Measurements from ENCODE around the gene IQCF2. TPM values are rescaled to one million over a fixed set of nuclear protein-coding genes. Genes with fewer than 3 reads are reported as not detected.

The IQCF2 gene
- total and polyA plus RNA-seq, 2 of the 13 experiments (the other 11 are each of a cell fraction or from before 2014, with no cell fraction given) = not detected

DNA sequence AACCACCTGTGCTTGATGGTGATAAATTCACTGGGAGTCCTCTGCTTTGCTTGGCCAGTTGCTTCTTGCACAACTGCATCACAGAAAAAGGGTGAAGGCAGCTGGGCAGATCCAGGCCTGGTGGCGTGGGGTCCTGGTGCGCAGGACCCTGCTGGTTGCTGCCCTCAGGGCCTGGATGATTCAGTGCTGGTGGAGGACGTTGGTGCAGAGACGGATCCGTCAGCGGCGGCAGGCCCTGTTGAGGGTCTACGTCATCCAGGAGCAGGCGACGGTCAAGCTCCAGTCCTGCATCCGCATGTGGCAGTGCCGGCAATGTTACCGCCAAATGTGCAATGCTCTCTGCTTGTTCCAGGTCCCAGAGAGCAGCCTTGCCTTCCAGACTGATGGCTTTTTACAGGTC is 31.1 kb upstream of the IQCF2 start:
- ChIA-PET CTCF (ENCODE audit: low intra/inter-chr PET ratio, low total read pairs) (no interaction called here), POLR2A (no interaction called here)
- ATAC-seq = no peak
- FAIRE-seq = no peak
- Histone ChIP-seq H3K27ac (ENCODE audit: extremely low read length, insufficient read depth, low read length) (no peak overlapping the region), H3K4me3 (replicated peaks in 1 of 3; ENCODE audit: insufficient read depth in 1 of 3, low read depth in 2 of 3, low read length in 3 of 3) (no peak overlapping the region), H3K9me3 (ENCODE audit: low read length) (peaks cover 5% of the 10 kb centered on the region; the same call in 1 of the 2 replicates), H3K4me2 (ENCODE audit: low read depth, low read length) (no peak overlapping the region), H2AFZ (ENCODE audit: low read length) (no peak overlapping the region), H3K36me3 (replicated peaks in 1 of 2; ENCODE audit: control insufficient read depth in 1 of 2, insufficient read depth in 2 of 2, low read length in 2 of 2) (no peaks in the 10 kb centered on the region), H3K4me1 (ENCODE audit: insufficient read depth, low read length) (no peaks in the 10 kb centered on the region), H3K9ac (ENCODE audit: insufficient read depth, low read depth, low read length) (no peak overlapping the region), H3K79me2 (ENCODE audit: insufficient read depth, low read length) (no peaks in the 10 kb centered on the region), H3K27me3 (ENCODE audit: control insufficient read depth in 1 of 2, insufficient read depth in 2 of 2, low read length in 2 of 2) (no peaks in the 10 kb centered on the region), H4K20me1 (ENCODE audit: insufficient read depth, low read length) (no peaks in the 10 kb centered on the region)
- TF ChIP-seq PHF5A (CRISPR knock-in tag; IDR thresholded peaks at IDR 0.05; ENCODE audit: low read depth, unreplicated experiment) (no peak), GPN1 (CRISPR knock-in tag; IDR thresholded peaks at IDR 0.05; ENCODE audit: borderline replicate concordance) (no peak)
- WGBS (ENCODE audit: low lambda C conversion rate) = no CpG with 5 or more reads among the region's 13 CpGs
- in situ Hi-C loops (cut with HindIII; ENCODE audit: extremely low pct_ligation_motif_present, low pct_unique_long_range_greater_than_20kb) (no loop called here), intact Hi-C loops (cut with micrococcal nuclease; ENCODE audit: unreplicated experiment) (no loop called here)
- BruUV-seq (replicated peaks) = no TSS peak
- no peak for DNase-seq (ENCODE audit: low spot score)

DNA sequence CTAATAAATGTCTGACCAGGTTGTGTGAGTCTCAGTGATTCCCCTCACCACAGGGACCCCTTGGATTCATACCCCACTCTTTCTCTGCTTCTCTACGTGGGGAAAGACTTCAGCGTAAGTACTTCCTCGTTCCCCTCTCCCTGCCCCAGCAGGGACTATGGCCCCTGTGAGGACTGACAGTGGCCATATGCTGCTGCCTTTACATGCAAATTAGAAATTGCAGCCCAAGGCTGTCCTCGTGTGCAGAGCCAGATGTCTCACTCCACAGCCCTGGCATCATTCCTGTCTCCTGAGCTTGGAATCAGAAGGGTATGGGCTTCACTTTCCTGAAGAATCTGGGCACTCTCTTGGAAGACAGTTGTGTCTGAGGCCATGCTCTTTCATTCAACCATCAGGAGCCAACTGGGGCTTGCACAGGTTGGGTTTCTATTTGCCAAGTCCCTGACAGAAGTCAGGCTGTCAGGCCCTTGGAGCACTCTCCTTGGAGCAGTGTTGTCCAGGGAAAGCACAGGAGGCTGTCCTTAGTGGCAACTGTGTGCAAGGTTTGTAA is 30.5 kb upstream of the IQCF2 start:
- Histone ChIP-seq H3K9ac (ENCODE audit: insufficient read depth, low read depth, low read length) (no peak overlapping the region), H3K4me1 (ENCODE audit: insufficient read depth, low read length) (no peaks in the 10 kb centered on the region), H3K79me2 (ENCODE audit: insufficient read depth, low read length) (no peaks in the 10 kb centered on the region), H3K27ac (ENCODE audit: extremely low read length, insufficient read depth, low read length) (no peak overlapping the region), H3K4me2 (ENCODE audit: low read depth, low read length) (no peak overlapping the region), H2AFZ (ENCODE audit: low read length) (no peak overlapping the region), H3K36me3 (replicated peaks in 1 of 2; ENCODE audit: control insufficient read depth in 1 of 2, insufficient read depth in 2 of 2, low read length in 2 of 2) (no peaks in the 10 kb centered on the region), H3K4me3 (replicated peaks in 1 of 3; ENCODE audit: insufficient read depth in 1 of 3, low read depth in 2 of 3, low read length in 3 of 3) (no peak overlapping the region), H3K27me3 (ENCODE audit: control insufficient read depth in 1 of 2, insufficient read depth in 2 of 2, low read length in 2 of 2) (no peaks in the 10 kb centered on the region), H4K20me1 (ENCODE audit: insufficient read depth, low read length) (no peaks in the 10 kb centered on the region), H3K9me3 (ENCODE audit: low read length) (peaks cover 5% of the 10 kb centered on the region; the same call in 1 of the 2 replicates)
- no peak for FAIRE-seq
- CTCF ChIA-PET (ENCODE audit: low intra/inter-chr PET ratio, low total read pairs) = no interaction called here
- POLR2A ChIA-PET = no interaction called here
- ATAC-seq = no peak
- intact Hi-C loops (cut with micrococcal nuclease; ENCODE audit: unreplicated experiment) (no loop called here), in situ Hi-C loops (cut with HindIII; ENCODE audit: extremely low pct_ligation_motif_present, low pct_unique_long_range_greater_than_20kb) (no loop called here)
- 5% methylated on average over 3 of the region's 4 CpGs for WGBS (ENCODE audit: low lambda C conversion rate)
- DNase-seq (ENCODE audit: low spot score) = no peak
- BruUV-seq (replicated peaks) = no TSS peak
- TF ChIP-seq, protein P1, sequence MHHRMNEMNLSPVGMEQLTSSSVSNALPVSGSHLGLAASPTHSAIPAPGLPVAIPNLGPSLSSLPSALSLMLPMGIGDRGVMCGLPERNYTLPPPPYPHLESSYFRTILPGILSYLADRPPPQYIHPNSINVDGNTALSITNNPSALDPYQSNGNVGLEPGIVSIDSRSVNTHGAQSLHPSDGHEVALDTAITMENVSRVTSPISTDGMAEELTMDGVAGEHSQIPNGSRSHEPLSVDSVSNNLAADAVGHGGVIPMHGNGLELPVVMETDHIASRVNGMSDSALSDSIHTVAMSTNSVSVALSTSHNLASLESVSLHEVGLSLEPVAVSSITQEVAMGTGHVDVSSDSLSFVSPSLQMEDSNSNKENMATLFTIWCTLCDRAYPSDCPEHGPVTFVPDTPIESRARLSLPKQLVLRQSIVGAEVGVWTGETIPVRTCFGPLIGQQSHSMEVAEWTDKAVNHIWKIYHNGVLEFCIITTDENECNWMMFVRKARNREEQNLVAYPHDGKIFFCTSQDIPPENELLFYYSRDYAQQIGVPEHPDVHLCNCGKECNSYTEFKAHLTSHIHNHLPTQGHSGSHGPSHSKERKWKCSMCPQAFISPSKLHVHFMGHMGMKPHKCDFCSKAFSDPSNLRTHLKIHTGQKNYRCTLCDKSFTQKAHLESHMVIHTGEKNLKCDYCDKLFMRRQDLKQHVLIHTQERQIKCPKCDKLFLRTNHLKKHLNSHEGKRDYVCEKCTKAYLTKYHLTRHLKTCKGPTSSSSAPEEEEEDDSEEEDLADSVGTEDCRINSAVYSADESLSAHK (CRISPR knock-in tag; IDR thresholded peaks at IDR 0.05; ENCODE audit: borderline replicate concordance) = no peak
- TF ChIP-seq MAFG (CRISPR knock-in tag; IDR thresholded peaks at IDR 0.05) = no peak
- TF ChIP-seq, protein P2, sequence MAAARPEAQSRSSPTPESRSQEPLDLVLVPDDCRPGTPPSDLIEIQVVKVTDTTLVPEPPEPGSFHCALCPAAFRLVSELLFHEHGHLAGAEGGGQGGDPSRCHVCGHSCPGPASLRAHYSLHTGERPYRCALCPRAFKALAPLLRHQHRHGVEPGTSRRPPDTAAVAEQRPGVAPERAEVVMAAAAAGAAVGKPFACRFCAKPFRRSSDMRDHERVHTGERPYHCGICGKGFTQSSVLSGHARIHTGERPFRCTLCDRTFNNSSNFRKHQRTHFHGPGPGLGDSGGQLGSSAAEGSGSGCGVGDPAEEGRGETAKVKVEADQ (CRISPR knock-in tag; IDR thresholded peaks at IDR 0.05; ENCODE audit: borderline replicate concordance) = no peak
- no peak for TF ChIP-seq ZNF335 (CRISPR knock-in tag; IDR thresholded peaks at IDR 0.05)
- TF ChIP-seq, protein P3, sequence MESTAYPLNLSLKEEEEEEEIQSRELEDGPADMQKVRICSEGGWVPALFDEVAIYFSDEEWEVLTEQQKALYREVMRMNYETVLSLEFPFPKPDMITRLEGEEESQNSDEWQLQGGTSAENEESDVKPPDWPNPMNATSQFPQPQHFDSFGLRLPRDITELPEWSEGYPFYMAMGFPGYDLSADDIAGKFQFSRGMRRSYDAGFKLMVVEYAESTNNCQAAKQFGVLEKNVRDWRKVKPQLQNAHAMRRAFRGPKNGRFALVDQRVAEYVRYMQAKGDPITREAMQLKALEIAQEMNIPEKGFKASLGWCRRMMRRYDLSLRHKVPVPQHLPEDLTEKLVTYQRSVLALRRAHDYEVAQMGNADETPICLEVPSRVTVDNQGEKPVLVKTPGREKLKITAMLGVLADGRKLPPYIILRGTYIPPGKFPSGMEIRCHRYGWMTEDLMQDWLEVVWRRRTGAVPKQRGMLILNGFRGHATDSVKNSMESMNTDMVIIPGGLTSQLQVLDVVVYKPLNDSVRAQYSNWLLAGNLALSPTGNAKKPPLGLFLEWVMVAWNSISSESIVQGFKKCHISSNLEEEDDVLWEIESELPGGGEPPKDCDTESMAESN (CRISPR knock-in tag; conservative IDR thresholded peaks at IDR 0.05) = no peak
- no peak for TF ChIP-seq ZBTB7A (CRISPR knock-in tag; IDR thresholded peaks at IDR 0.05)
- TF ChIP-seq SIX1 (CRISPR knock-in tag; IDR thresholded peaks at IDR 0.05; ENCODE audit: borderline replicate concordance) = no peak
- TF ChIP-seq NFKB2 (CRISPR knock-in tag; IDR thresholded peaks at IDR 0.05; ENCODE audit: borderline replicate concordance) = no peak

All from HepG2 (cell line).